IPS-18a (cell line): Measurements from ENCODE around the gene SRP72.

Source experiments
- H3K27ac ChIP-seq: one replicate; pipeline ENCODE4 v1.5.1; 2013; ENCODE audit warnings: low read length
- H3K27me3 ChIP-seq: one replicate; pipeline ENCODE4 v1.6.1; 2013; ENCODE audit warnings: mild to moderate bottlenecking, low read length; ENCODE audit not compliant: control insufficient read depth, insufficient read depth
- H3K36me3 ChIP-seq: one replicate; pipeline ENCODE4 v1.6.1; 2013; ENCODE audit warnings: low read depth, low read length; ENCODE audit not compliant: control insufficient read depth
- H3K4me1 ChIP-seq: one replicate; pipeline ENCODE4 v1.6.1; 2013; ENCODE audit warnings: low read depth, low read length; ENCODE audit not compliant: control insufficient read depth
- H3K4me3 ChIP-seq: one replicate; pipeline ENCODE4 v1.5.1; 2013; ENCODE audit warnings: low read length
- H3K9ac ChIP-seq: one replicate; pipeline ENCODE4 v1.6.1; 2013; ENCODE audit warnings: mild to moderate bottlenecking, low read length, moderate library complexity
- H3K9me3 ChIP-seq: one replicate; pipeline ENCODE4 v1.6.1; 2013; ENCODE audit warnings: low read depth, low read length; ENCODE audit not compliant: control insufficient read depth

SRP72 gene

GRCh38 chr4:56513517-56513916, 46.1 kb downstream of the SRP72 start:
- no peak overlapping the region for H3K9ac ChIP-seq
- H3K4me1 ChIP-seq, result no peaks in the 10 kb centered on the region
- H3K4me3 ChIP-seq, result no peak overlapping the region
- no peaks in the 10 kb centered on the region for H3K9me3 ChIP-seq
- H3K36me3 ChIP-seq, result no peaks in the 10 kb centered on the region
- no peak overlapping the region for H3K27ac ChIP-seq
- no peaks in the 10 kb centered on the region for H3K27me3 ChIP-seq

GRCh38 chr4:56530269-56531148, 63.1 kb downstream of the SRP72 start:
- Histone ChIP-seq H3K36me3 (no peaks in the 10 kb centered on the region), H3K4me1 (no peaks in the 10 kb centered on the region), H3K4me3 (peak overlapping the region; percentile 77), H3K9ac (peak overlapping the region; percentile 42), H3K27ac (no peak overlapping the region), H3K27me3 (peaks cover 47% of the 10 kb centered on the region), H3K9me3 (no peaks in the 10 kb centered on the region)

GRCh38 chr4:56531149-56531770, 63.8 kb downstream of the SRP72 start:
- H3K27me3 ChIP-seq, result peaks cover 47% of the 10 kb centered on the region
- peak overlapping the region; percentile 42 for H3K9ac ChIP-seq
- no peaks in the 10 kb centered on the region for H3K4me1 ChIP-seq
- H3K36me3 ChIP-seq, result no peaks in the 10 kb centered on the region
- H3K4me3 ChIP-seq, result peak overlapping the region; percentile 77
- H3K9me3 ChIP-seq, result no peaks in the 10 kb centered on the region
- no peak overlapping the region for H3K27ac ChIP-seq

- Histone ChIP-seq H3K36me3 (no peaks in the 10 kb centered on the region), H3K4me1 (no peaks in the 10 kb centered on the region), H3K27ac (no peak overlapping the region), H3K27me3 (peaks cover 47% of the 10 kb centered on the region), H3K4me3 (no peak overlapping the region), H3K9me3 (no peaks in the 10 kb centered on the region), H3K9ac (no peak overlapping the region)
These were observed 64.4 kb downstream of the SRP72 start for GRCh38 chr4:56531823-56532222.

- H3K4me3 ChIP-seq, result no peak overlapping the region
- no peaks in the 10 kb centered on the region for H3K9me3 ChIP-seq
- no peaks in the 10 kb centered on the region for H3K36me3 ChIP-seq
- no peak overlapping the region for H3K27ac ChIP-seq
- peaks cover 47% of the 10 kb centered on the region for H3K27me3 ChIP-seq
- H3K9ac ChIP-seq, result no peak overlapping the region
- H3K4me1 ChIP-seq, result no peaks in the 10 kb centered on the region
These were observed 64.8 kb downstream of the SRP72 start for GRCh38 chr4:56532239-56532638.

GRCh38 chr4:56535915-56536314, 68.5 kb downstream of the SRP72 start:
- peaks cover 32% of the 10 kb centered on the region for H3K27me3 ChIP-seq
- H3K9ac ChIP-seq, result no peak overlapping the region
- H3K27ac ChIP-seq, result no peak overlapping the region
- no peaks in the 10 kb centered on the region for H3K36me3 ChIP-seq
- no peaks in the 10 kb centered on the region for H3K9me3 ChIP-seq
- no peaks in the 10 kb centered on the region for H3K4me1 ChIP-seq
- H3K4me3 ChIP-seq, result no peak overlapping the region

- Histone ChIP-seq H3K9ac (no peak overlapping the region), H3K27ac (no peak overlapping the region), H3K9me3 (no peaks in the 10 kb centered on the region), H3K4me1 (no peaks in the 10 kb centered on the region), H3K27me3 (peaks cover 20% of the 10 kb centered on the region), H3K4me3 (no peak overlapping the region), H3K36me3 (no peaks in the 10 kb centered on the region)
These were observed 69.7 kb downstream of the SRP72 start for GRCh38 chr4:56537147-56537546.

- Histone ChIP-seq H3K27ac (no peak overlapping the region), H3K4me1 (no peaks in the 10 kb centered on the region), H3K9me3 (no peaks in the 10 kb centered on the region), H3K9ac (no peak overlapping the region), H3K36me3 (no peaks in the 10 kb centered on the region), H3K27me3 (peaks cover 10% of the 10 kb centered on the region), H3K4me3 (no peak overlapping the region)
These were observed 73.4 kb downstream of the SRP72 start for GRCh38 chr4:56540826-56541225.

- Histone ChIP-seq H3K4me1 (no peaks in the 10 kb centered on the region), H3K36me3 (no peaks in the 10 kb centered on the region), H3K27ac (no peak overlapping the region), H3K9ac (no peak overlapping the region), H3K9me3 (no peaks in the 10 kb centered on the region), H3K27me3 (peaks cover 10% of the 10 kb centered on the region), H3K4me3 (peak overlapping the region; percentile 66)
These were observed 77.2 kb downstream of the SRP72 start for GRCh38 chr4:56544573-56545131.

GRCh38 chr4:56550642-56551041, 83.2 kb downstream of the SRP72 start:
- Histone ChIP-seq H3K9ac (no peak overlapping the region), H3K27me3 (no peaks in the 10 kb centered on the region), H3K27ac (no peak overlapping the region), H3K4me3 (no peak overlapping the region), H3K36me3 (no peaks in the 10 kb centered on the region), H3K9me3 (no peaks in the 10 kb centered on the region), H3K4me1 (no peaks in the 10 kb centered on the region)

GRCh38 chr4:56551516-56551915, 84.1 kb downstream of the SRP72 start:
- Histone ChIP-seq H3K4me1 (no peaks in the 10 kb centered on the region), H3K9ac (no peak overlapping the region), H3K27me3 (no peaks in the 10 kb centered on the region), H3K27ac (no peak overlapping the region), H3K4me3 (no peak overlapping the region), H3K36me3 (no peaks in the 10 kb centered on the region), H3K9me3 (no peaks in the 10 kb centered on the region)
